Activated CD4-positive, alpha-beta T cell treated with anti-CD3 and anti-CD28 coated beads, Interleukin-2, amount 10 ng/mL, durations not matched to agents 24 days and 14 days (primary cell): ENCODE measurements around the gene MOB1B. TPM values are rescaled to one million over a fixed set of nuclear protein-coding genes. Genes with fewer than 3 reads are reported as not detected.

Experiments used
- DNase-seq: peaks from one replicate; pipeline ENCODE4 v3.0.0; 2022
- H3K27ac Mint-ChIP-seq: one replicate; pipeline ENCODE4 v1.8.0; 2022; ENCODE audit warnings: mild to moderate bottlenecking, mixed read lengths
- H3K27me3 Mint-ChIP-seq: one replicate; pipeline ENCODE4 v1.8.0; 2022; ENCODE audit warnings: mixed read lengths
- H3K36me3 Mint-ChIP-seq: one replicate; pipeline ENCODE4 v1.8.0; 2022; ENCODE audit warnings: low read depth, mild to moderate bottlenecking, mixed read lengths
- H3K4me1 Mint-ChIP-seq: one replicate; pipeline ENCODE4 v1.8.0; 2021; ENCODE audit warnings: mixed read lengths
- H3K4me3 Mint-ChIP-seq: one replicate; pipeline ENCODE4 v1.8.0; 2022; ENCODE audit warnings: mild to moderate bottlenecking, moderate library complexity, mixed read lengths
- H3K9me3 Mint-ChIP-seq: one replicate; pipeline ENCODE4 v1.8.0; 2021; ENCODE audit warnings: mixed read lengths
- intact Hi-C: fragments of 100-400 bp; cut with micrococcal nuclease; formaldehyde crosslinking; loops from one replicate; pipeline ENCODE4 v1.15.1; 2023
- total RNA-seq: library from RNA; stranded (reverse); gene quantifications from 2 replicates; pipeline ENCODE4 v1.2.3, GENCODE V29; 2022

MOB1B gene
- total RNA-seq, 1 donor from 2014 or later: 24.1 TPM

DNA sequence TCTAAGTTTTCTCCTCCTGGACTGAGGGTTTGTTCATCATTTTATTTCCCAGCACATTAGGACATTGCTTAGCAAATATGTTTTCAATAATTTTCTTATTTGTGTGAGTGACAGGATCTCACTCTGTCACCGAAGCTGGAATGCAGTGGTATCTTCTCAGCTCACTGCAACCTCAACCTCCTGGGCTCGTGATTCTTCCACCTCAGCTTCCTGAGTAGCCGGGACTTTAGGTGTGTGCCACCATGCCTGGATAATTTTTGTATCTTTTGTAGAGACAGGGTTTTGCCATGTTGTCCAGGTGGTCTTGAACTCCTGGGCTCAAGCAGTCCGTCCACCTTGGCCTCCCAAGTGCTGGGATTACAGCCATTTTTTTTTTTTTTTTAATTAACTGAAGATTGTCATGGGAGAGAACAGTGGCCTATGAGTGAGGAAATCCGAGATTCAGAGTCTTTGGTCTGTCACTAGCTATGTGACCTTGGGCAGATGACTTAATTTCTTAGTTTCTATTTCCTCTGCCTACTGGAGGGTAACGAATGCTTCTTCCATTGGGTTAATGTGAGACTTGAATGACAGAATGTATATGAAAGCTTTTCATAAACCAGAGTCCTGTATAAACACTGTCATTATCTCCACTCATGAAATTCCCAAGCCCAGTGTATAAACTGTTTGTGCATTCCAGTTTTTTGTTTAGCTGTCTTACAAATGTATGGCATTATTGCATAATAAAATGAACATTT is 23.9 kb downstream of the MOB1B start:
- Mint-ChIP-seq H3K36me3 (peaks cover 10% of the 10 kb centered on the region), H3K4me1 (peaks cover 36% of the 10 kb centered on the region), H3K27ac (peak overlapping the region; percentile 62), H3K4me3 (peak overlapping the region; percentile 52), H3K9me3 (no peaks in the 10 kb centered on the region), H3K27me3 (no peaks in the 10 kb centered on the region)
- intact Hi-C loops: loop anchor here (2.0 to 10.0 kb wide), 6 partner anchors 23 to 221 kb away; partner anchors contain the start of genes DCK and MOB1B
- no peak for DNase-seq

DNA sequence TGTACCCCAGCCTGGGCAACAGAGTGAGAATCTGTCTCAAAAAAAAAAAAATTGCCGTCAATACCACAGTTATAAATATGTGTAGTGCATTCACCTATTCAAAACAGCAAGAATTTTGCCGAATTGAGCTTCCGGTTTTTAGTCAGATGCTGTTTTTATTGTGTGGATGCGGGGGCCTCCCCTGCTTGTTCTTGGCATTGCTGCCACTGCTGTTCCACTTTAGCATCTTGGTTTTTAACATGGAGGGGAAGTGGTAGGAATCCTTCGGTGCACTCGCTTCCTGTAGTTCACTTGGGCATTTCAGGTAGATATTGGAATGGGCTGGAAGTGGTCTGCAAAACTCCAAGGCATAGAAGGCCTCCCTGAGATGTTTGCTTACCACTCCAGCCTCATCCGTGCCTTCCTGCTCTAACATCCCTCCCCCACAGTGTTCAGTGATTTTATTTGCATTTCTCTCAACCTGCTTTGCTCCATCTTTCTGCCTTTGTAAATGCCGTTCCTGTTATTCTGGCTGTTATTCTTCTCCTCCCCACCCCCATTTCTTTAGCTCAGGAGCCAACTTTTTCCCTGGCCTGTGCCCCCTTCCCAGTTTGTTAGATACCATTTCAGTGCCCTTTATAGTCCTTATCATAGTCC is 25.5 kb downstream of the MOB1B start:
- peaks cover 11% of the 10 kb centered on the region for H3K36me3 Mint-ChIP-seq
- DNase-seq: peak; percentile 77
- H3K9me3 Mint-ChIP-seq: peaks cover under 1% of the 10 kb centered on the region
- peak overlapping the region; percentile 25 for H3K4me3 Mint-ChIP-seq
- H3K4me1 Mint-ChIP-seq: peaks cover 36% of the 10 kb centered on the region
- intact Hi-C loops: loop anchor here (2.0 to 10.0 kb wide), 6 partner anchors 25 to 223 kb away; partner anchors contain the start of genes DCK and MOB1B
- H3K27ac Mint-ChIP-seq: peak overlapping the region; percentile 30
- no peaks in the 10 kb centered on the region for H3K27me3 Mint-ChIP-seq

- peaks cover 5% of the 10 kb centered on the region for H3K9me3 Mint-ChIP-seq
- intact Hi-C loops: no loop called here
- DNase-seq: no peak
- H3K4me3 Mint-ChIP-seq: no peak overlapping the region
- H3K36me3 Mint-ChIP-seq: peaks cover 14% of the 10 kb centered on the region
- H3K27ac Mint-ChIP-seq: no peak overlapping the region
- peaks cover 31% of the 10 kb centered on the region for H3K4me1 Mint-ChIP-seq
- no peaks in the 10 kb centered on the region for H3K27me3 Mint-ChIP-seq
These were observed 28.5 kb downstream of the MOB1B start for GRCh38 chr4:70930530-70931256.

DNA sequence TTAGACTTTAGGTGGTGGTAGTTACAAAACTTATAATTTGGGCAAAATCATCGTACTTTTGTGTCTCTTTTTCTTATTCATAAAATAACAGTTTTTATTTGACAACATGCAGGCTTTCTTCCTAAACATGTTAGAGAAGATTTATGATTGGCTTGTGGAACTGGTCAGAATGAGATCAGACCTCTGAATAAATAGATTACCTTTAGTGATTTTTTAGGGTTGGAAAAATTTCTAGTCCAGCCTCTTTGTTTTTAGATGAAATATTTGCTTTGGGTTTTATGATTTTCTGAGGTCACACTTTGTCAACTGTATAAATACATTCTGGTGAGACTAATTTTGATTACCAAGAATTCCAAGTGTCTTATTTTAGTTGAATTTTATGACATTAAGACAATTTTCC is 29.2 kb downstream of the MOB1B start:
- H3K4me1 Mint-ChIP-seq: peaks cover 29% of the 10 kb centered on the region
- H3K27ac Mint-ChIP-seq: no peak overlapping the region
- H3K36me3 Mint-ChIP-seq: peaks cover 15% of the 10 kb centered on the region
- H3K9me3 Mint-ChIP-seq: peaks cover 5% of the 10 kb centered on the region
- intact Hi-C loops: no loop called here
- H3K27me3 Mint-ChIP-seq: no peaks in the 10 kb centered on the region
- no peak overlapping the region for H3K4me3 Mint-ChIP-seq
- no peak for DNase-seq

GRCh38 chr4:70932984-70933383 is 30.8 kb downstream of the MOB1B start:
- Mint-ChIP-seq H3K36me3 (peaks cover 18% of the 10 kb centered on the region), H3K9me3 (peaks cover 8% of the 10 kb centered on the region), H3K27ac (no peak overlapping the region), H3K27me3 (no peaks in the 10 kb centered on the region), H3K4me3 (no peak overlapping the region), H3K4me1 (peaks cover 25% of the 10 kb centered on the region)
- intact Hi-C loops: no loop called here
- no peak for DNase-seq

- H3K36me3 Mint-ChIP-seq: peaks cover 11% of the 10 kb centered on the region
- intact Hi-C loops: no loop called here
These were observed 33.0 kb downstream of the MOB1B start for GRCh38 chr4:70935038-70935695.

GRCh38 chr4:70936200-70936787 is 34.1 kb downstream of the MOB1B start:
- H3K27me3 Mint-ChIP-seq: no peaks in the 10 kb centered on the region
- intact Hi-C loops: no loop called here
- H3K27ac Mint-ChIP-seq: peak overlapping the region; percentile 67
- peak; percentile 77 for DNase-seq
- peaks cover 20% of the 10 kb centered on the region for H3K4me1 Mint-ChIP-seq
- peaks cover 8% of the 10 kb centered on the region for H3K36me3 Mint-ChIP-seq
- peak overlapping the region; percentile 46 for H3K4me3 Mint-ChIP-seq
- peaks cover 8% of the 10 kb centered on the region for H3K9me3 Mint-ChIP-seq

More at GRCh38 chr4:70935038-70935695, 33.0 kb downstream of the MOB1B start:
- peaks cover 8% of the 10 kb centered on the region for H3K9me3 Mint-ChIP-seq
- DNase-seq: no peak
- peaks cover 23% of the 10 kb centered on the region for H3K4me1 Mint-ChIP-seq
- H3K27ac Mint-ChIP-seq: no peak overlapping the region
- no peaks in the 10 kb centered on the region for H3K27me3 Mint-ChIP-seq
- H3K4me3 Mint-ChIP-seq: no peak overlapping the region

- Mint-ChIP-seq H3K27ac (no peak overlapping the region), H3K27me3 (no peaks in the 10 kb centered on the region), H3K36me3 (peaks cover 4% of the 10 kb centered on the region), H3K4me1 (peaks cover 20% of the 10 kb centered on the region), H3K4me3 (no peak overlapping the region), H3K9me3 (peaks cover 4% of the 10 kb centered on the region)
- intact Hi-C loops: no loop called here
- DNase-seq: no peak
These were observed 35.9 kb downstream of the MOB1B start for GRCh38 chr4:70938086-70938485.

DNA sequence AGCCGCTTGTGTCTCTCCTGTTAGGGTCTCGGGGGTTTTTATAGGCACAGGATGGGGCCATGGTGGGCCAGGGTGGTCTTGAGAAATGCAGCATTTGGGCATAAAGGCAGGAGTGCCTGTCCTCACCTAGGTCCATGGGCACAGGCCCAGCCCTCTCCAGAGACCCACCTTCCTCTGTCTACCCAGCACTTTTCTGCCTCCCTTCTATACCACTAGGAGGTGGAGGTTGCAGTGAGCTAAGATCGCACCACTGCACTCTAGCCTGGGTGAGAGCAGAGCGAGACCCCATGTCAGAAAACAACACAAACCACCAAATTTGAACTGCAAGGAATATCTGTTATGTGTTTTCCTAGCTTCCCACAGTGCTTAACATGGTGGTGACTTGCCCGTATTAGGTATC is 38.0 kb downstream of the MOB1B start:
- H3K4me3 Mint-ChIP-seq: no peak overlapping the region
- peaks cover 7% of the 10 kb centered on the region for H3K9me3 Mint-ChIP-seq
- intact Hi-C loops: no loop called here
- no peak overlapping the region for H3K27ac Mint-ChIP-seq
- DNase-seq: no peak
- no peaks in the 10 kb centered on the region for H3K27me3 Mint-ChIP-seq
- peaks cover 12% of the 10 kb centered on the region for H3K36me3 Mint-ChIP-seq
- H3K4me1 Mint-ChIP-seq: peaks cover 22% of the 10 kb centered on the region

- H3K9me3 Mint-ChIP-seq: peaks cover 3% of the 10 kb centered on the region
- intact Hi-C loops: no loop called here
- H3K4me1 Mint-ChIP-seq: peaks cover 4% of the 10 kb centered on the region
- no peak for DNase-seq
- no peak overlapping the region for H3K4me3 Mint-ChIP-seq
- H3K27me3 Mint-ChIP-seq: no peaks in the 10 kb centered on the region
- H3K36me3 Mint-ChIP-seq: peaks cover 8% of the 10 kb centered on the region
- H3K27ac Mint-ChIP-seq: no peak overlapping the region
These were observed 40.9 kb downstream of the MOB1B start for GRCh38 chr4:70943114-70943513.

- no peaks in the 10 kb centered on the region for H3K27me3 Mint-ChIP-seq
- H3K27ac Mint-ChIP-seq: no peak overlapping the region
- H3K4me3 Mint-ChIP-seq: no peak overlapping the region
- peaks cover 9% of the 10 kb centered on the region for H3K4me1 Mint-ChIP-seq
- peaks cover 3% of the 10 kb centered on the region for H3K9me3 Mint-ChIP-seq
- intact Hi-C loops: no loop called here
- peaks cover 8% of the 10 kb centered on the region for H3K36me3 Mint-ChIP-seq
- no peak for DNase-seq
These were observed 42.9 kb downstream of the MOB1B start for GRCh38 chr4:70945046-70945445.

DNA sequence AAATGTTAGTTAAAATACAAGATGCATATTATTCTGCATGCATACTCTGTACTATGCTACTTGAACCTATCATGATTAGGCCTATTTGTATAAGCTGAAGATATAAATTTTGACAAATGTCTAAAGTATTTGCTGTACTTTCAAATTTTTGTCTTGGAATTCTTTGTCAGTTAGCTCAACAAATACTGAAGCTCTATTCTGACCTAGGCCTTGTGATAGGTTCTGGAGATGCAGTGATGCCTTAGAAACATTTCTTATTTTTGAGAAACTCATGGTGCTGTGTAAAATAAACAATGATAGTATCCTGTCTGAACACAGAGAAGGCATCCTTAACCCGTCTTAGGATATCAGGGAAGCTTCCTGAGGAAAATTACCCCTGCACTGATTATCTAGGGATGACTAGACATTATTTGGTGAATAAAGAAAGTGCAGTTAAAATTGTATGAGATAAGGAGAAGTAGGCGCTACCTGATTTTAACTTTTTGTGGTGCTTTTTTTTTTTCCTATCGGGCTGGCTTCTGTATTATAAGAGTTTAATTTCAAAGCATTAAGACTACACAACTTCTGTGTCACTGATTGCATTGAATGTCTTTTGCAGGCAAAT is 43.4 kb downstream of the MOB1B start:
- no peak overlapping the region for H3K4me3 Mint-ChIP-seq
- intact Hi-C loops: no loop called here
- peaks cover 3% of the 10 kb centered on the region for H3K9me3 Mint-ChIP-seq
- no peaks in the 10 kb centered on the region for H3K27me3 Mint-ChIP-seq
- peaks cover 9% of the 10 kb centered on the region for H3K4me1 Mint-ChIP-seq
- H3K27ac Mint-ChIP-seq: no peak overlapping the region
- DNase-seq: no peak
- peaks cover 8% of the 10 kb centered on the region for H3K36me3 Mint-ChIP-seq

GRCh38 chr4:70946939-70947338 is 44.8 kb downstream of the MOB1B start:
- H3K27ac Mint-ChIP-seq: no peak overlapping the region
- no peaks in the 10 kb centered on the region for H3K27me3 Mint-ChIP-seq
- DNase-seq: no peak
- H3K4me3 Mint-ChIP-seq: no peak overlapping the region
- peaks cover 3% of the 10 kb centered on the region for H3K9me3 Mint-ChIP-seq
- peaks cover 8% of the 10 kb centered on the region for H3K36me3 Mint-ChIP-seq
- H3K4me1 Mint-ChIP-seq: peaks cover 9% of the 10 kb centered on the region
- intact Hi-C loops: no loop called here
